Measurements from ENCODE around the gene NRIP3.

- TF ChIP-seq CTCF (IDR thresholded peaks at IDR 0.05), result no peak
- TF ChIP-seq POLR2A (IDR thresholded peaks at IDR 0.05), result no peak
These were observed 15.2 kb downstream of the NRIP3 start for GRCh38 chr11:8988329-8989234.

All from uterus (tissue), 2 donors.